ENCODE measurements around the gene PPIL4.

GRCh38 chr6:149480502-149481280 lies 65.2 kb downstream of the PPIL4 start:
- TF ChIP-seq EHMT2 (IDR thresholded peaks at IDR 0.05; ENCODE audit: borderline replicate concordance, low read depth, low read length) = no peak
- TF ChIP-seq ZNF263 (CRISPR knock-in tag; IDR thresholded peaks at IDR 0.05) = no peak
- no peak for TF ChIP-seq NR2C2 (CRISPR knock-in tag; IDR thresholded peaks at IDR 0.05; ENCODE audit: borderline replicate concordance)
- TF ChIP-seq ZNF678 (CRISPR knock-in tag; IDR thresholded peaks at IDR 0.05) = no peak
- no peak for TF ChIP-seq MXI1 (IDR thresholded peaks at IDR 0.05; ENCODE audit: borderline replicate concordance, low read depth, low read length)
- no peak for TF ChIP-seq EP300 (IDR thresholded peaks at IDR 0.05; ENCODE audit: low read depth in 2 of 2, low read length in 2 of 2)
- no peak for TF ChIP-seq EP300 (CRISPR knock-in tag; IDR thresholded peaks at IDR 0.05; ENCODE audit: borderline replicate concordance)
